H4 (cell line): ENCODE measurements around the gene CFAP97D1. TPM values are rescaled to one million over a fixed set of nuclear protein-coding genes. Genes with fewer than 3 reads are reported as not detected.
"Not testable (repeated sequence)": the region's sequence is repeated elsewhere in the genome, so short reads cannot be mapped to it uniquely, and the experiment has no call there.

Experiments used
- DNase-seq: peaks from one replicate; pipeline ENCODE4 v3.0.0-alpha.2; 2015; ENCODE audit warnings: low spot score
- total RNA-seq: library from RNA; depleted of rRNA; stranded (reverse); fragments of >200 nt; shearing (Covaris generic); gene quantifications from 2 replicates; pipeline ENCODE4 v1.2.3, GENCODE V29; 2014

Gene CFAP97D1
- total RNA-seq, 1 experiment from 2014 or later, result not detected

DNA sequence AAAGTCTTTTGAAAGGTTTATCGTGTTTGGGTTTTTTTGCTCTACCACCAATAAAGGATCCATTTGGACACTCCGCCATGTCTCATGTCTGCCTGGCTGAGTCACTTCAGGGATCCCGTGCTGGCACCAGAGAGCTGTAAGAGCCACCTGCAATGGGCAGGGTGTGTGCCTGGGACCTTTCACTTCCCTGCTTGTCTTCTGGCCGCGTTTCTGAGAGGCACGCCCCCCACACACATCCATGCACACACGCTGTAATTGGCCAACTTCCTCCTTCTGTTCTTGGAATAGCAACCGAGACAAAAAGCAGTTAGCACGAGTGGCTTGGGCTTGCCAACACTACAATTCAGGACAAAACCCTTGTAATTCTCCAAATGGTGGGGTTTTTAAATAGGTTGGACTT, 11.9 kb upstream of the CFAP97D1 start:
- DNase-seq, result no peak

DNA sequence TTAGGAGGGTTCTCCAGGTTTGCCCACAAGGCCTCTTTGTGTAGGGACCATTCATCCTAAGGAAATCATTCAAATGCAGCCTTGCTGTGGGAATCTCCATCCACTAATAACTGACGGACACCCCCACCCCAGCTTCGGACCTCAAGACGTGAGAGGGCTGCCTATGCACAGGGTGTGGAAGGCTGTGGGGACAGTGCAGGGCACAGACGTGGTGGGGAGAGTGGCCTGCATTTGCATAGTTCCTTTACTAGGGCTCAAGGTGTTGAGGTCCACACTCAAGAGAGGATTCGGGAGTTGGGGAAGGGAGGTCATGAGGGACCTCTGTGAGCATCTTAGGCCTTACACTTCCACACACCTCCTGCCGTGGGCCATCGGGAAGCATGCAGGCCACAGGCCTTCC, 11.3 kb upstream of the CFAP97D1 start:
- no peak for DNase-seq

DNA sequence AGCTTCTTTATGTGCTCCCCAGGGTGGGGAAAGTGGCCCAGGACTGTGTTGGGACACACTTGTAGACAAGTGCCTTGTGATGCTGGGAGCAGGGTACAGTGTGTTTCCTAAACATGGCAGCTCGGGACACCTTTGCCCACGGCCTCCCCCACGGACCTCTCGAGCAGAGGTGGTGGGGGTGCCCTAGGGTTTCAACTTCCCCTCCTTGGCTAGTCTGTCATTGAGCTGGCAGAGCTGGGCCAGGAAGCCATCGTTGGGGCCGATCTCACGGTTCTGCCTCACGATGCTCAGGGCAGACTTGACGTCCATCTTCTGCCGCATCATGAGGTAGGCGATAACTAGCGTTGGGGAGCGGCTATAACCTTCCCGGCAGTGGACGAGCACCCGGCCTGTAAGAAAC, 10.8 kb upstream of the CFAP97D1 start:
- DNase-seq, result no peak

DNA sequence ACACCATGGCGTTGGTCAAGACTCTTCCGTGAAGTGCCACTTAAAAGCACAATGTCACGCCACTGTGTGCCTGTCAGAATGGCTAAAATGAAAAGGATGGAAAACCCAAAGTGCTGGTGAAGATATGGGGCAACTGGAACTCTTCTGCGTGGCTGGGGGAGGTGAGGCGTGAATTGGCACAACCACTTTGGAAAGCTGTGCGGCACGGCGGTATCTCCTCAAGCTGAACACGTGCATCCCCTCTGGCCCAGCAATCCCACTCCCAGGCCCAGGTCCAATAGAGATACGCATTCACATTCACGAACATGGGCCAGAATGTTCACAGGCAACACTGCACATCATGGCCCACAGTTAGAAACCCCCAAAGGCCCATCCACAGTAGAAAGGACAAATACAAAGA, 10.4 kb upstream of the CFAP97D1 start:
- DNase-seq, result no peak

DNA sequence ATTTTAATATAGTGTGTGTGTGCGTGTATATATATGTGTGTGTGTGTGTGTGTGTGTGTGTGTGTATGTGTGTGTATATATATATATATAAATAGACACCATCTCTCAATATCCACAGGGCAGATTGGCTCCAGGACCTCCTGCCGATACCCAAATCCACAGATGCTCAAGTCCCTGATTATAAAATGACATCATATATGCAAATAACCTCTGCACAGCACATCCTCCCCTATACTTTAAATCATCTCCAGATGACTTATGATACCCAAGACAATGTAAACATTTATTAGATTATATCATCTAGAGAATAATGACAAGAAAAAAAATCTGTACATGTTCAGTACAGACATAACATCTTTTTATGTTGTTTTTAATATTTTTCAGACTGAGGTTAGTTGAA, 9.3 kb upstream of the CFAP97D1 start:
- DNase-seq, result no peak

DNA sequence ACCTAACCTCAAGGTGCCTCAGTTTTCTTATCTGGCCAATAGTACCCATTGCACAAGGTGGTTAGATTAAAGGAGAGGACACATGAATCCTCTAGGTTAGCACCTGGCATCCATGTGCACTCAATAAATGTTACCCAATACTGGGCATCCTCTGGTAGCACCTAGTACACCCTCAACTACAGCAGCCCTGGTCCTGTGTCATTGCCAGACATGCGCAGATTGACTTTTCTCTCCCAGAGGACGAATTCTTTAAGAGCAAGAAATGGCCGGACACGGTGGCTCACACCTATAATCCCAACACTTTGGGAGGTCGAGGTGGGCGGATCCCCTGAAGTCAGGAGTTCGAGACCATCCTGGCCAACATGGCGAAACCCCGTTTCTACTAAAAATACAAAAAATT, 8.8 kb upstream of the CFAP97D1 start:
- no peak for DNase-seq

DNA sequence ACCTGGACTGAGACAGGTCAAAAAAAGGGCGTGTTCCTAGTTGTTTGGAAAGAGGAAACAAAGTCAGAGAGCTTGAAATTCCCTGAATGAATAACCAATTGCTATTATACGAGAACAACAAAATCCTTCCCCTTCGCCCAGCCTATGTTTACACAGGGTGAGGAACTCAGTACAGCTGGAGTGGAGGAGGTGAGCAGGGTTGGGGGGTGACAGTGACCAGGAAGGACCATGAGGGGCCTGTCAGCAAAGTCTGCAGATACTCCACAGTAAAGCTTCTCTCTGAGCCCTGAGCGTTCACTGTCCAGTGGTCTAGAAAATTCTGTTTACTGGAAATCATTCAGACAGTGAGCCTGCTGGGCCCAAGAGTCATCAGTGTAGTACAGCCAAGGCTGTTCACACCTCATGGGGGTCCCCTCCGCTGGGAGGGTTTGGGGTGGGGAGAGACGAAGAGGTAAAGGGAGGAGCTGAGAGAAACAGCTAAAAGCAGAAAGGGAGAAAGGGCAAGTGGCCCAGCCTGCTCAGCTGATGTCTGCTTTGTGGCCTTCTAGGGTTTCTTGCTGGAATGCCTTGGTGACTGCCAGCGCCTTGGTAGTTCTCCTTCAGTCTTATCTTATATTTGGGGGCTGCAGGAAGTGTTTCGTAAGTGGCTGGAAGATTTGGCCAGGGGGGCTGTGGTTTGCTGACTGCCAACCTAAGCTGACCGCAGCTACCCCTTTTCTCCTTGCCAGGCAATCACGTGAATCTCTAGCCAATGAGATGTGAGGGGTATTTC, 7.2 kb upstream of the CFAP97D1 start:
- no peak for DNase-seq

DNA sequence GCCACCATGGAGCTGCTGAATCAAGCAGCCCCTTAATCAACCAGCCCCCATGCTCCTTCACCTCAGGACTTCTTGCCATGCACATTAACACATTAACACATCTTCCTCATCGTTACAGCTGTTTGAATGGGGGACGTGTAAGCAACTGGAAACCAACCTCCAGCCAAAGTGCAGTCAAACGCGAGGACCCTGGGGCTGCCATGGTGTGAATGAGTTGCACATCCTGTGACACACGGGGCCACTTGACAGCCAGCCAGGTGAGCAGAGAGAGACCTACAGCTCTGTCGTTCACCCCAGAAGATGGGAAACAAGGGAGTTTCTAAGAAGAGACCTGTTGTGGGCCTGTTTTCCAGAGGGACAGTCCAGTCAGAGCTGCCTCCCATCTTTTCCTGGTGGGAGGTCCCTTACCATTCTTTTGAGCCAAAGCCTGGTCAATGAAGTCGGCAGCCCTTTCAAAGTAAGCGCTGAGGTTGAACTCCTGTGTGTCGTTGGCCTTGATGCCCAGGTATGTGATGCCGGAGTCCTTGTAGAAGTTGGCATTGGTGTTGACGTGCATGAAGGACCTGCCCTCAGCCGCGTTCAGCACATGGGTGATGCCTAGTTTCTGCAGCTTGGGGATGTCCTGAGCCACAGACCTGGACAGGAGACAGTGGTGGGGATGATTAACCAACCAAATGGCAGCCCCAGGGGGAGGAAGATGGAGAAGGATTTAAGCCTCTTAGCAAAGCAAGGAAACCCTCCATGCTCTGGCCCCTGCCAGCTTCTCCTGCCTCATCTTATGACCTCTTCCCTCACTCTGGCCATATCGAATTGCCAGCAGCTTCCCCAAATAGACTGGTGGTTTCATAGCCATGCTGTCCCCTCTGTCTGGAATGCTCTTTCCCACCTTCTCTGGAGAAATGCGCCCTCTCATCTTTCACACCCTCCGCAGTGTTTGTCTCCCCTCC, 5.7 kb upstream of the CFAP97D1 start:
- DNase-seq, result no peak

DNA sequence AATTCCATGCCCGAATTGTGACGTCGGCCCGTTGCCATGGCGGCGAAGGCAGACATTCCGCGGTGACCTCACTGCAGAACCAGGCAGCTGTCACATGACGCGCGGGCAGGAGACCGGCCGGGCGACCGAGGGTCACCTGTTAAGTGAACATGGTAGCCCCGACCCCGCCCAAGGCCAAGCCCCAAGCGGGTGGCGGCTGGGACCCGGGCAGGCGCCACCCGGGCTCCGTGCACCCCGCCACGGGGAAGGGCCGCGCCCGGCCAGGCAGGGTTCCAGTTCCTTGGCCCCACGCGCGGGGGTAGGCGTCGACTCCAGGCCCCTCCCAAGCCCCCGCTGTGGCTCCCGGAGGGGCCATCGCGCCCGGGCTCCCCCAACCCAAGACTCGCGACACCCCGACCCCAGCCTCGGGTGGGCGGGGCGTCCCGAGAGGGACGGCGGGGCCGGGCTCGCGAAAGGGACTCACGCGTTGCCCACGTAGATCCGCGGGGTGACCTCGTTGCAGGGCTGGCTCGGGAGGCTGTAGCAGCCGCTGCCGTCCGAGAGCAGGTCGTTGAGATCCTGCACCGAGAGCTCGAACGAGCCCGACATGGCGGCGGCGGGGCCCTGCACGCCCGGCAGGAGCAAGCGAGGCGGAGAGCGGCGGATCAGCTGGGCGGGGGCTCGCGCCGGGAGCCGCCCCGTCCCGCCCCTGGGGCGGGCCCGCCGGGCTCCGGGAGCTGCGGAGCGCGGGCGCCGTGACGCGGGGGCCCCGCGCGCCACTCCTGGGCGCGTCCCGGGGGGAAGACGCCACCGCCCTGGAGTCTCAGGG, 1.7 kb upstream of the CFAP97D1 start, which contains the start of gene DUSP3:
DUSP3 (minus strand) TSS at position 641 of the 808 bp plus-strand sequence; CDS start at position 588, 53 bp downstream.
- DNase-seq, result peak; percentile 94

DNA sequence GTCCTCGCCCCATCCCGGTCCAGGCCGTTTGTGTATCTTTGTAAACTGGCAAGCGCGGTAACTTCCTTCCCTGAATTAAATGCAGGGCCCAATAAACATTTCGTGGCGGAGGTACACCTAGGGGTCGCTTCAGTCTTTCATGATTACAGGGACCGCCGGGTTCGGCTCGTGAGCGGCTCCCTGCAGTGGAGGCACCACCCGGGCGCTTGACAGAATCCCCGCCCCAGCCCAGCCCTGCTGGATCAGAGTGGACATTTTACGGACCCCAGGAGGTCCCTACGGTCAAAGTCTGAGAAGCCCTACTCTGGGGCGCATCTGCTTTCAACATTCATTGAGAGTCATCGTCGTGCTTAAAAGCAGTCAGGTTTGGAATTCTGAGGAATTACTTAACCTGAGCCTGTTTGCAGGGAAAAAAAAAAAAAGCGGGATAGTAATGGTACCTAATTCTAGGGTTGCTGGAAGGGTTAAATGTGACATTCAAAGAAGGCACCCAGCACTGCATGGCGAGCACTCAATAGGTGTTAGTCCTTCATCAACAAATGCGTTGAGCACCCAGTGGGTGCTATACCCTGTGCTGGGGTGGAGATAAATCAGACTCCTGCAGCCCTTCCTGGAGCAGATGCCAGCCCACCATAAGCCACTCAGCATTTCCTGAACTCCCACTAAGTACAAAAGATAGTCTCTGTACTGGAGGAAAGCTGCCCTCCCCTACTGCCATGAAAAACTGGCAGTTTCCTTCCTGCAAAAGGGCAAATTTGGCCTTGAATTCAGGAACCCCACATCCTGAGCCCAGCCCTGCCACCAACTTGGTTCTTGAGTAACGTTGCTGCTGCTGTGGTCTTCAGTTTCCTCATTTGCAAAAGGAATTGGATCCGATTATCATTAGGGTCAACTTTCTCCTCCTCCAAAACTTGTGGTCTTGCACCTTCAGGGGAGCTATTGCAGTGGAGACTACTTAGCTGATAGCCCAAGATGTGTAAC, 800 bp upstream of the CFAP97D1 start:
- no peak for DNase-seq

DNA sequence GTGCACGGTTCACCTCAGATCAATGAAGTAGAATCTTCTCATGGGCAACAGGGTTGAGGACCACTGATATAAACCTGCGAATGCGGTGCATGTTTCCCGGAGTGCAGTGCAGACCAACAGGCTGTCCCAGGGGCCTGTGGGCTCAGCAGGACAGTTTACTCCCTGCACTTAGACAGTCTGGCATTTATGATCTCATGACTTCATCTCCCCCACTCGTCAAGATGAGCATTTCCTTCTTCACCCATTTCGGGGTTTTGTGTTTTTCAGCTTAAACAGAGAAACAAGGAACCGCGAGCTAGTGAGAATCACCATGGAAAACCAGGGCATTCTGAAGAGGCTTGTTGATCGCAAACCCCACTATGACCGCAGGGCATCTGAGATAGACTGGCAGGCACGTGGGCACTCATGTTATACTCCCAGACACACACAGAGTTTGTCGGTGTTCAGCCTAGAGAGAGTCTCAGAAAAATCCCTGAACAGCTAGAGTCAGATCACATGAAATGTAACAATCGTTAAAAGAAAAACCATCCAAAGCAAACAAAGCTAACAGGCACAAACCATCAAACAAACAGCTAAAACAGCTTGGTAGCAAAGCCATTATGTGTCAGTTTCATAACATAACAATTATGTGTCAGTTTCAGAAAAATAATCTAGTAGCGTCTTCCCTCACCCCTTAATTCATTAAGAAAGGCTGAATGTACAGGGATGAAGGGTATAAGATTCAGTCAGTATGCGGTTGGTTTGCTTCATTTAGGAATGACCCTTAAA, 2.9 kb downstream of the CFAP97D1 start:
- no peak for DNase-seq

DNA sequence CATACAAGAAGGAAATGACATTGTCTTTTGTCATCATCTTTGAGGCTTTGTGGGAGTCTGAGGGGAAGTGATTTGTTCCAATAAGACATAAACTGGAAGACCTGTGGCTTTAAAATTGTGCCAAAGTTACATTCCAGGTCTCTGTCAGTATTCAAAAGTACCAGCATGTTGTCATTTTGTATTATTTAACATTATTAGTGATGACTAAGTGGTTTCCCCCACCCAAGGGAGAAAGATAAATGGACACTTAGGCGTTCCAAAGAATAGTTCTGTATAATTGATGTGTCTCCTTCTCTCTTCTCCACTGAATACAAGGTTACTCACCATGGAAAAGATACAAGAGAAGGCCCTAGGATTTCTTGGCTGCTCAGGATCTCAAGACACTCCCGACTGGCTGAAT, 3.8 kb downstream of the CFAP97D1 start:
- no peak for DNase-seq

DNA sequence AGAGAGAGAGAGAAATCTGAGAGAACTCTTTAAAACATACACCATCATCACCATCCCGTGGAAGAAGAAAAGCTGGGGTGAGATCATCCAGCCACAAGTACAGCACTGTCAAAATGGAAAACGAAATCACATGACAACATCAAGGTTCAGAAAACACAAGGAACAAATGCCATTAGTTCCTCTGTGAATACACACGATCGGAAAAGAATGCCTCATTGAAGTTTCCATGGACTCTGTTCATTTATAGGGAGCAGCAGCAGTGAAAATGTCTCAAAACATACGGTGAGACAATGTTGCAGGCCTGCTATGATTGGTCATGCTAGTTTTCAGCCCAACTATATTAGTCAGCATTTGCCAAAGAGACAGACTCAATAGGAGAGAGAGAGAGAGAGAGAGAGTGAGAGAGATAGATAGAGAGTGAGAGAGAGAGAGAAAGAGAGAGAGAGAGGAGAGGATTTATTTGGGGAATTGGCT, 4.4 kb downstream of the CFAP97D1 start:
- DNase-seq, result no peak

DNA sequence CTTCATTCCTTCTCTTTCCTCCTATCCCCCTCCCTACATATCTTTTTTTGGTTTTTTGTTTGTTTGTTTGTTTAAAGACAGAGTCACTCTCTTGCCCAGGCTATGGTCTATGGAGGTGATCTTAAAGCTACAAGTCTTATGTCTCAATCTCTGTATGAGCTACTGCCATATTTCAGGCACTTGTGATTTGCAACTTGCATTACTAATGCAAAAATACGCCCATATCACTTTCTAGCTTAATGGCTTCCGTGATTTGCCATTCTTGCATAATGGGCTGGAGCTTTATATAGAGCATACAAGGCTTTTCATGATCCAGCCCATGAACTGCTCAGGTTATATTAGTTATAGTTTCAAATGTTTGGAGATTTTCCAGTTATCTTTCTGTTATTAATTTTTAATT, 7.5 kb downstream of the CFAP97D1 start:
- DNase-seq, result no peak

DNA sequence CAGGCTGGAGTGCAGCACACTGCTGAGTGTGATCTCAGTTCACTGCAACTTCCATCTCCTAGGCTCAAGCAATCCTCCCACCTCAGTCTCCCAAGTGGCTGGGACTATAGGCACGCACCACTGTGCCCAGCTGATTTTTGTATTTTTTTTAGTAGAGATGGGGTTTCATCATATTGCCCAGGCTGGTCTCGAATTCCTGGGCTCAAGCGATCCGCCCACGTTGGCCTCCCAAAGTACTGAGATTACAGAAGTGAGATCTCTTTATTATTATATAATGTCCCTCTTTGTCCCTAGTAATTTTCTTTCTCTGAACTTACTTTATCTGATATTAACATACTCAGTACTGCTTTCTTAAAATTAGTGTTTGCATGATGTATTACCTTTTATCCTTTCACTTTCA, 8.3 kb downstream of the CFAP97D1 start:
- DNase-seq, result no peak

DNA sequence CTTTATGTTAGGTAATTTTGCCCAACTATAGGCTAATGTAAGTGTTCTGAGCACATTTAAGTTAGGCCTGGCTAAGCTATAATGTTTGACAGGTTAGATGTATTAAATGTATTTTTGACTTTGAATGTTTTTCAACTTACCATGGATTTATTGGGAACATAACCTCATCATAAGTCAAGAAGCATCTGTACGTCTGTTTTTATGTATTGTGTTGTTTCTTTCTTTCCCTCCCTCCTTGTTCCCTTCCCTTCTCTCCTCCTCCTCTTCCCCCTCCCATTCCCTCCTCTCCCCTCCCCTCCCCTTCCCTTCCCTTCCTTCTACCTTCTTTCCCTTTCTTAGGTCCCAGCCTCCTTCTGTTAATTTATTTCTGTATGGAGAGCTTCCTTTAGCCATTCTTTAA, 9.2 kb downstream of the CFAP97D1 start:
- DNase-seq, result no peak

DNA sequence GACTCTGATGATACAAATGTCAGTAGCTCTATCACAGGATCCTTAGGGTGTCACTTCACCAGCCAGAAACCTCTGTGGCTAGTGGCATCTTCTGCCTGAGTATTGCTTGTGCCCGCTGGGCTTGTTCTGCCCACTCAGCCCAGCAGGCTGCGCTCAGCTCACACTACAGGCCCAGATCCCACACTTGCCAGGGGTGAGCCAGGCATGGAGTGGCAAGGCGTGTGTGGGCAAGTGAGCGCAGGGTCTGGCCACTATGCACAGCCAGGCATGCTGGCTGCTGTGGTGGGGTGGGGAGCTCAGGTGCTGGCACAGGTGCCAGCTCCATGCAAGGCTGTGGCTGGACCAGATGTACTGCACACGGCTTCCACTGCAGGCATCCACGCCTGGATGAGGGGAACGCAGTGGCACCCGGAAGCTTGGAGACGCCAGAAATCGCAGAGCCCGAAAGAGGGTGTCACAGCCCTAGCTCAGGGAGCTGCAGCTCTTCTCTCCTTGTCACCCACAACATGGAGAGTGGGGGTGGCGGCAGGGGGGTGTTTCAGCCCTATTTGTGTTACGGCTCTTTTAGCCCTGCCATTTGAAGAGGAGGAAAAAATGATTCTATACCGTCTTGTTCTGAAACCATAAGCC, 10.2 kb downstream of the CFAP97D1 start:
- no peak for DNase-seq

DNA sequence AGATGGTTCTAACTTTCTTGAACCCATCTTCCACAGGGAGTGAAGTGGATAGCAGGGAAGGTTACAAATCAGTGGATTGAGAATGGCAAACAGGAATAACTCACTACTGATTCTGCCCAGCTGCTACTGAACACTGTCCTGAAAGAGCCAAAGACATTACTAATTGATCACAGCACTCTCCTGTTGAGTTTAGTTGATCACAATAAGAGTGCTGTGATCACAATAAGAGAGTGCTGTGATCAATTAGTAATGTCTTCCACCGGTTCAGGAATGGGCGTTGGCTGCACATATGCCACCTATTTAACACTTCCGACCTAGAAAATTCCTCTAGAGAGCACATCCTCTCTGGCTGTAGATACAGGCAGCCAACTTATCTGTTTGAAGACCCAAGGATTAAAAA, 11.4 kb downstream of the CFAP97D1 start:
- DNase-seq, result peak; percentile 48

DNA sequence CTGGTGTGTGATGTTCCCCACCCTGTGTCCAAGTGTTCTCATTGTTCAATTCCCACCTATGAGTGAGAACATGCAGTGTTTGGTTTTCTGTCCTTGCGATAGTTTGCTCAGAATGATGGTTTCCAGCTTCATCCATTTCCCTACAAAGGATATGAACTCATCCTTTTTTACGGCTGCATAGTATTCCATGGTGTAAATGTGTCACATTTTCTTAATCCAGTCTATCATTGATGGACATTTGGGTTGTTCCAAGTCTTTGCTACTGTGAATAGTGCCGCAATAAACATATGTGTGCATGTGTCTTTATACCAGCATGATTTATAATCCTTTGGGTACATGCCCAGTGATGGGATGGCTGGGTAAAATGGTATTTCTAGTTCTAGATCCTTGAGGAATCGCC, 12.4 kb downstream of the CFAP97D1 start:
- not testable (repeated sequence) for DNase-seq
